ENCODE results near the gene GABBR2.

DNA sequence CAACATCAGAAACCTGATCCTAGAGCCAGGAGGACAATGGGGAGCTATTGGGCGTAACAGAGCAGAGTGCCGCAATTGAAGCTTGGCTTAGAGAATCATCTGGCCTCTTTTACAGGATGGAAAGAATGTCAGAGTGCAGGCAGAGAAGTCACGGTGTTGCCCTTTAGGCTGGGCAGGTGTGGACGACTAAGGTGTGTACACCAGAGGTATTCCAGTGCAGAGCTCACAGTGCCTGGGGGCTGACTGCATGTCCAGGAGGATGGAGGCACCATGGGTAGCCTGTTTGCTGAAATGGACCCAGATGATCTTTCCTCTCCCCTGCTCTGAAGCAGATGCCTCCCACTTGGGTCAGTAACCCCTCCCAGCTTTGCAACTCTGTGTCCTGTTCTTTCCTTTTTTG is 404.4 kb downstream of the GABBR2 start:
- TF ChIP-seq, protein P1, sequence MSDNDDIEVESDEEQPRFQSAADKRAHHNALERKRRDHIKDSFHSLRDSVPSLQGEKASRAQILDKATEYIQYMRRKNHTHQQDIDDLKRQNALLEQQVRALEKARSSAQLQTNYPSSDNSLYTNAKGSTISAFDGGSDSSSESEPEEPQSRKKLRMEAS (IDR thresholded peaks at IDR 0.05) = no peak
- TF ChIP-seq, protein P2, sequence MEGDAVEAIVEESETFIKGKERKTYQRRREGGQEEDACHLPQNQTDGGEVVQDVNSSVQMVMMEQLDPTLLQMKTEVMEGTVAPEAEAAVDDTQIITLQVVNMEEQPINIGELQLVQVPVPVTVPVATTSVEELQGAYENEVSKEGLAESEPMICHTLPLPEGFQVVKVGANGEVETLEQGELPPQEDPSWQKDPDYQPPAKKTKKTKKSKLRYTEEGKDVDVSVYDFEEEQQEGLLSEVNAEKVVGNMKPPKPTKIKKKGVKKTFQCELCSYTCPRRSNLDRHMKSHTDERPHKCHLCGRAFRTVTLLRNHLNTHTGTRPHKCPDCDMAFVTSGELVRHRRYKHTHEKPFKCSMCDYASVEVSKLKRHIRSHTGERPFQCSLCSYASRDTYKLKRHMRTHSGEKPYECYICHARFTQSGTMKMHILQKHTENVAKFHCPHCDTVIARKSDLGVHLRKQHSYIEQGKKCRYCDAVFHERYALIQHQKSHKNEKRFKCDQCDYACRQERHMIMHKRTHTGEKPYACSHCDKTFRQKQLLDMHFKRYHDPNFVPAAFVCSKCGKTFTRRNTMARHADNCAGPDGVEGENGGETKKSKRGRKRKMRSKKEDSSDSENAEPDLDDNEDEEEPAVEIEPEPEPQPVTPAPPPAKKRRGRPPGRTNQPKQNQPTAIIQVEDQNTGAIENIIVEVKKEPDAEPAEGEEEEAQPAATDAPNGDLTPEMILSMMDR (IDR thresholded peaks at IDR 0.05; ENCODE audit: control extremely low read depth in 1 of 3, insufficient read depth in 1 of 3, low read depth in 1 of 3, low read length in 3 of 3) = no peak
- no peak for TF ChIP-seq JUN (IDR thresholded peaks at IDR 0.05; ENCODE audit: low read depth, low read length)

All from H1 (cell line).